GM23248 (cell line): Measurements from ENCODE around the gene FHAD1. TPM values are rescaled to one million over a fixed set of nuclear protein-coding genes. Genes with fewer than 3 reads are reported as not detected.

Source experiments
- DNase-seq: peaks from one replicate; pipeline ENCODE4 v3.0.0-alpha.2; 2015
- H2AFZ ChIP-seq: fragments of 200-600 bp; sonication (generic); 2 replicates; pipeline ENCODE4 v1.6.1; 2016; ENCODE audit warnings: antibody characterized with exemption
- H3F3A ChIP-seq: fragments of 200-600 bp; sonication (generic); 2 replicates; pipeline ENCODE4 v1.6.1; 2016; ENCODE audit warnings: mild to moderate bottlenecking, antibody characterized with exemption, mixed run types; ENCODE audit not compliant: insufficient read depth
- H3K27ac ChIP-seq: fragments of 200-600 bp; sonication (generic); 2 replicates; pipeline ENCODE4 v1.5.1; 2016; ENCODE audit warnings: mild to moderate bottlenecking
- H3K27me3 ChIP-seq: fragments of 200-600 bp; sonication (generic); replicated peaks from 2 replicates; pipeline ENCODE4 v1.6.1; 2016; ENCODE audit warnings: mild to moderate bottlenecking; ENCODE audit not compliant: insufficient read depth
- H3K36me3 ChIP-seq: fragments of 200-600 bp; sonication (generic); 2 replicates; pipeline ENCODE4 v1.6.1; 2016; ENCODE audit warnings: low read depth, mild to moderate bottlenecking
- H3K4me1 ChIP-seq: fragments of 200-600 bp; sonication (generic); 2 replicates; pipeline ENCODE4 v1.6.1; 2016; ENCODE audit warnings: mild to moderate bottlenecking; ENCODE audit not compliant: insufficient read depth
- H3K4me2 ChIP-seq: fragments of 200-600 bp; sonication (generic); one replicate; pipeline ENCODE4 v1.6.1; 2016; ENCODE audit warnings: mild to moderate bottlenecking; ENCODE audit not compliant: unreplicated experiment
- H3K4me3 ChIP-seq: fragments of 200-600 bp; sonication (generic); 2 replicates; pipeline ENCODE4 v1.5.1; 2016; ENCODE audit warnings: mild to moderate bottlenecking
- H3K79me2 ChIP-seq: fragments of 200-600 bp; sonication (generic); 2 replicates; pipeline ENCODE4 v1.6.1; 2016; ENCODE audit warnings: mild to moderate bottlenecking; ENCODE audit not compliant: insufficient read depth
- H3K9ac ChIP-seq: fragments of 200-600 bp; sonication (generic); 2 replicates; pipeline ENCODE4 v1.6.1; 2016; ENCODE audit warnings: mild to moderate bottlenecking
- H3K9me2 ChIP-seq: fragments of 200-600 bp; sonication (generic); 2 replicates; pipeline ENCODE4 v1.6.1; 2016; ENCODE audit warnings: mixed run types, mild to moderate bottlenecking, moderate library complexity; ENCODE audit not compliant: insufficient read depth
- H3K9me3 ChIP-seq: fragments of 200-600 bp; sonication (generic); one replicate; pipeline ENCODE4 v1.6.1; 2017; ENCODE audit warnings: low read depth
- H4K20me1 ChIP-seq: fragments of 200-600 bp; sonication (generic); 2 replicates; pipeline ENCODE4 v1.6.0; 2016; ENCODE audit not compliant: insufficient read depth
- EZH2 ChIP-seq: fragments of 200-600 bp; sonication (generic); IDR thresholded peaks from 2 replicates; pipeline ENCODE4 v1.6.1; 2018; ENCODE audit warnings: antibody characterized with exemption, mild to moderate bottlenecking; ENCODE audit not compliant: insufficient read depth, poor library complexity, severe bottlenecking
- EZH2phosphoT487 ChIP-seq: fragments of 200-600 bp; sonication (generic); IDR thresholded peaks from 2 replicates; pipeline ENCODE4 v1.6.1; 2018; ENCODE audit warnings: antibody characterized with exemption, moderate library complexity, mild to moderate bottlenecking, low read depth; ENCODE audit not compliant: insufficient read depth
- WGBS, 2 experiments: methylation state at CpG; one replicate each; pipeline ENCODE4 v1.1.6; 2015 to 2017; ENCODE audit warnings: low lambda C conversion rate in 2 of 2, low coverage in 1 of 2; ENCODE audit errors: missing lambda C conversion rate in 2 of 2; 5-methylcytosine and 5-hydroxymethylcytosine counted together
- in situ Hi-C: fragments of 300-500 bp; cut with MboI; formaldehyde crosslinking; loops from 2 replicates; pipeline ENCODE4 v1.15.0; 2020
- polyA plus RNA-seq: library from polyadenylated mRNA; unstranded; fragments of >200 nt; fragmentation: Nextera tagmentation; extraction: Ambion mirVana; gene quantifications from 2 replicates; pipeline ENCODE4 v1.2.1, GENCODE V29; 2016
- total RNA-seq: library from RNA; depleted of rRNA; stranded (reverse); fragments of >200 nt; shearing (Covaris generic); gene quantifications from 2 replicates; pipeline ENCODE4 v1.2.3, GENCODE V29; 2014

Gene FHAD1
- total and polyA plus RNA-seq, 2 experiments from 2014 or later: 0.24 TPM; not detected in 1

DNA sequence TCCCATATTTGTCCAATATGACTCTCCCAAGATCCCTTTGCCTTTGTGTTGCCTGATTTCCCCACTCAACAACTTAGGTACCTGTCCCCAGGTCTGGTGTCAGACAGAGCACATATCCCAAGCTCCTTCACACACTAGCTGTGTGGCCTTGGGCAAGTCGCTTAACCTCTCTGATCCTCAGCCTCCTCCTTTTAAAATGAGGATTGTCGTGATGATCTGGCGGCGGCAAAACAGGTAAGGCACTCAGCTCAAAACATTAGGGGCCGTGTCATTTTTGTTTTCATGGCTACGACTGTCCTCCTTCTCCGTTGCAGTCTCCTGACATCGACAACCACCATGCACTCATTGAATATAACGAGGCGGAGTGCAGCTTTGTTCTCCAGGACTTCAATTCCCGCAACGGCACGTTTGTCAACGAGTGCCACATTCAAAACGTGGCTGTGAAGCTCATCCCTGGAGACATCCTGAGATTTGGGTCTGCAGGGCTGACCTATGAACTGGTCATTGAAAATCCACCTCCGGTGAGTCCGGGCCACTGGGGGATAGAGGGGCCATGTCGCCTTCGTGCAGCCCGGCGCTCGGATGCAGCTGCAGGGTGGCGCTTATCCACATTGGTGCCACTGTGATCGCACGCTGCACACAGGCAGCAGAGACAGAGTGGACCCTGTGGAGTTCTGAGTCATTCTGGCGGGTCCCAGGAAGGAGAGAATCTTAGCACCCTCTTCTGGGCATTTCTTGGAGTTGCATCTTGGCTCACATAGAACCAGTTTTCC lies 25.2 kb downstream of the FHAD1 start:
- H3K79me2 ChIP-seq: no peaks in the 10 kb centered on the region
- WGBS, 2 experiments: 21 to 25% methylated on average over 26 of the region's 26 CpGs
- in situ Hi-C loops: loop anchor here (10.0 kb wide), 1 partner anchor 147 kb away; no protein-coding TSS in a partner anchor
- H3K4me2 ChIP-seq: no peak overlapping the region
- TF ChIP-seq EZH2phosphoT487: no peak
- TF ChIP-seq EZH2: no peak
- no peaks in the 10 kb centered on the region for H4K20me1 ChIP-seq
- H3F3A ChIP-seq: no peaks in the 10 kb centered on the region
- H3K27ac ChIP-seq: no peak overlapping the region
- no peaks in the 10 kb centered on the region for H3K4me1 ChIP-seq
- no peak overlapping the region for H3K9ac ChIP-seq
- no peaks in the 10 kb centered on the region for H3K9me2 ChIP-seq
- peak; percentile 90 for DNase-seq
- peaks cover 11% of the 10 kb centered on the region for H3K27me3 ChIP-seq
- no peaks in the 10 kb centered on the region for H3K36me3 ChIP-seq
- H2AFZ ChIP-seq: no peak overlapping the region
- H3K4me3 ChIP-seq: no peak overlapping the region
- H3K9me3 ChIP-seq: no peaks in the 10 kb centered on the region

DNA sequence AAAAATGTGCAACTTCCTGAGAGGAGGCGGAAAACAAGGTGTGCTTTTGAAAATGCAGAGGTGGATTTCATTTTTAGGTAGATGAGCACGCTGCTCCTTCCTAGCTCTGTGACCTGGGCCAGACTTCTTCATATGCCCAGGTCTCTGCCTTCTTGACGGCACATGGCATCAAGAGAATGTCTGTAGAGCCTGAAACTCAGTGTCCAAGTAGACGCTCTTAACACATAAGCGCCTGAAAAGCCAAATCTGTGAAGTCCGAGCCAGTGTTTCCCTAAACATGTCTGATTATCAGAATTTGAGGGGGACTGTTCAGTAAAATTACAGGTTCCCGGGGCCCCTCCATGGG lies 25.7 kb downstream of the FHAD1 start:
- H3K79me2 ChIP-seq: no peaks in the 10 kb centered on the region
- peaks cover 11% of the 10 kb centered on the region for H3K27me3 ChIP-seq
- no peaks in the 10 kb centered on the region for H4K20me1 ChIP-seq
- H3K9ac ChIP-seq: no peak overlapping the region
- no peak for TF ChIP-seq EZH2
- TF ChIP-seq EZH2phosphoT487: no peak
- H3K27ac ChIP-seq: no peak overlapping the region
- H3K9me2 ChIP-seq: no peaks in the 10 kb centered on the region
- no peaks in the 10 kb centered on the region for H3K4me1 ChIP-seq
- no peak overlapping the region for H3K4me3 ChIP-seq
- in situ Hi-C loops: loop anchor here (10.0 kb wide), 1 partner anchor 148 kb away; no protein-coding TSS in a partner anchor
- no peaks in the 10 kb centered on the region for H3K9me3 ChIP-seq
- H3K4me2 ChIP-seq: no peak overlapping the region
- DNase-seq: no peak
- no peak overlapping the region for H2AFZ ChIP-seq
- H3K36me3 ChIP-seq: no peaks in the 10 kb centered on the region
- WGBS, 2 experiments: 34 to 35% methylated on average over 7 of the region's 7 CpGs
- H3F3A ChIP-seq: no peaks in the 10 kb centered on the region

DNA sequence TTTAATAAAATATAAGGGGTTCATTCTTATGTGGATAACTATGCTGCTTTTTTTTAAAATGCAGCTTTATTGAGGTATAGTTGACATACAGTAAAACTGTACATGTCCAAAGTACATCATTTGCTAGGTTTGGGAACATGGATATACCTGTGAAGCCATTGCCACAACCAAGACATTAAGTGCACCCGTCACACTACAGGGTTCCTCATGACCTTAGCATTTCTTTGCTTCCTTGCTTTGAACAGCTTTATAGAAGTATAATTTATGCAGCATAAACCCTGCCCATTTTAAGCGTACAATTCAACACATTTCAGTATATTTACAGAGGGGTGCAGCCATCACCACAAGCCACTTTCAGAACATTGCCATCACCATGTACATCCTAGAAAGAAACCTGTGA lies 26.3 kb downstream of the FHAD1 start:
- 32 to 39% methylated on average over 2 of the region's 2 CpGs for WGBS, 2 experiments
- H4K20me1 ChIP-seq: no peaks in the 10 kb centered on the region
- no peak overlapping the region for H3K4me3 ChIP-seq
- H3K27me3 ChIP-seq: peaks cover 11% of the 10 kb centered on the region
- H2AFZ ChIP-seq: no peak overlapping the region
- H3K9me2 ChIP-seq: no peaks in the 10 kb centered on the region
- no peak overlapping the region for H3K4me2 ChIP-seq
- no peak overlapping the region for H3K9ac ChIP-seq
- no peaks in the 10 kb centered on the region for H3K36me3 ChIP-seq
- TF ChIP-seq EZH2phosphoT487: no peak
- TF ChIP-seq EZH2: no peak
- no peak for DNase-seq
- H3F3A ChIP-seq: no peaks in the 10 kb centered on the region
- H3K4me1 ChIP-seq: no peaks in the 10 kb centered on the region
- no peaks in the 10 kb centered on the region for H3K9me3 ChIP-seq
- H3K27ac ChIP-seq: no peak overlapping the region
- in situ Hi-C loops: loop anchor here (10.0 kb wide), 1 partner anchor 148 kb away; no protein-coding TSS in a partner anchor
- H3K79me2 ChIP-seq: no peaks in the 10 kb centered on the region

DNA sequence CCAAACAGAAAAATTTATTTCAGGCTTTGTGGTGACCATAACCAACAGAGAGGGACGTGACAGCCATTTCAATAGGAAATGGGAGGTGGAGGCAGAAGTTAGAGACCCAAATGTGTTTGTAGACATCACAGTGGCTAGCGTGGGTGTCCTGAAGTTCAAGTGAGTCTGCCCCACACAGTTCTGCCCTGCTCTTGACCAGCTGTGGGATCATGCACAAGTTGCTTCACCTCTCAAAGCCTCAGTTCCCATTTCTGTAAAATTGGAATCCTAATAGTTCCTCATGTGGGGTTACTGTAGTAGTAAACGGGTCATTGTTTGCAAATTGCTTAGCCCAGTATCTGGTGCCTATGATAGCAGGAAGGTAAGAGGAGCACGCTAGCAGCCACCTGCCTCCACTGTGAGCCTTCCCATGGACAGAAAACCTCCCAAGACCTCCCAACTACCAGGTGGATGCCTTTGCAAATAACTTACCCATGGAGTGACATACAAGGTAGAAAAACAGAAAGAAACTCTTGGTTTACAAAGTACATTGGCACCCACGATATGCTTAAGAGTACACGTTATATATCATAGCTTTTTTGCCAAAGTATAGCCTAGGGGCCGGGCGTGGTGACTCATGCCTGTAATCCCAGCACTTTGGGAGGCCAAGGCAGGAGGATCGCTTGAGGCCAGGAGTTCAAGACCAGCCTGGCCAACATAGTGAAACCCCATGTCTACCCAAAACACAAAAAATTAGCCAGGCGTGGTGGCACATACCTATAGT lies 29.1 kb downstream of the FHAD1 start:
- Histone ChIP-seq H3K36me3 (no peaks in the 10 kb centered on the region), H3K27me3 (peaks cover 3% of the 10 kb centered on the region), H3K4me1 (no peaks in the 10 kb centered on the region), H3K4me2 (no peak overlapping the region), H3K9me2 (no peaks in the 10 kb centered on the region), H3K9me3 (no peaks in the 10 kb centered on the region), H4K20me1 (no peaks in the 10 kb centered on the region), H3K4me3 (no peak overlapping the region), H3K79me2 (no peaks in the 10 kb centered on the region), H3F3A (no peaks in the 10 kb centered on the region), H3K27ac (no peak overlapping the region), H3K9ac (no peak overlapping the region), H2AFZ (no peak overlapping the region)
- 59 to 65% methylated on average over 10 of the region's 10 CpGs for WGBS, 2 experiments
- no peak for DNase-seq
- in situ Hi-C loops: loop anchor here (10.0 kb wide), 1 partner anchor 151 kb away; no protein-coding TSS in a partner anchor
- TF ChIP-seq EZH2: no peak
- no peak for TF ChIP-seq EZH2phosphoT487
